Calu3 (cell line): ENCODE data around the gene CITED2. TPM values are rescaled to one million over a fixed set of nuclear protein-coding genes. Genes with fewer than 3 reads are reported as not detected.

Experiments used
- BruUV-seq: library from RNA; stranded (reverse); fragments of 400-500 nt; replicated peaks from 2 replicates; lab custom pipeline; 2021; lab: Mats Ljungman, UMichigan
- CTCF ChIA-PET: fragments of 300-600 bp; sonication (Branson Sonifier 250); formaldehyde crosslinking; loops from one replicate; lab custom pipeline; 2022; ENCODE audit warnings: antibody characterized with exemption; lab: Charles Lee
- DNase-seq: peaks from one replicate; pipeline ENCODE4 v3.0.0; 2022
- H3K27ac Mint-ChIP-seq: one replicate; pipeline ENCODE4 v1.8.0; 2022; ENCODE audit warnings: mixed read lengths; ENCODE audit not compliant: unreplicated experiment
- H3K27me3 Mint-ChIP-seq: one replicate; pipeline ENCODE4 v1.8.0; 2022; ENCODE audit warnings: mixed read lengths; ENCODE audit not compliant: unreplicated experiment
- H3K36me3 Mint-ChIP-seq: one replicate; pipeline ENCODE4 v1.8.0; 2022; ENCODE audit warnings: mild to moderate bottlenecking, moderate library complexity, mixed read lengths; ENCODE audit not compliant: insufficient read depth, unreplicated experiment
- H3K4me1 Mint-ChIP-seq: one replicate; pipeline ENCODE4 v1.8.0; 2022; ENCODE audit warnings: mild to moderate bottlenecking, low read depth, mixed read lengths; ENCODE audit not compliant: unreplicated experiment
- H3K4me3 Mint-ChIP-seq: one replicate; pipeline ENCODE4 v1.8.0; 2022; ENCODE audit warnings: mild to moderate bottlenecking, low read depth, moderate library complexity, mixed read lengths; ENCODE audit not compliant: unreplicated experiment
- H3K9me3 Mint-ChIP-seq: one replicate; pipeline ENCODE4 v1.8.0; 2022; ENCODE audit warnings: low read depth, mixed read lengths; ENCODE audit not compliant: unreplicated experiment
- CTCF ChIP-seq: fragments of 200-600 bp; IDR thresholded peaks from one replicate; pipeline ENCODE4 v1.8.0; 2022; ENCODE audit warnings: antibody characterized with exemption; ENCODE audit not compliant: unreplicated experiment
- intact Hi-C: fragments of 100-400 bp; cut with micrococcal nuclease; formaldehyde crosslinking; loops from one replicate; pipeline ENCODE4 v1.10.0; 2022; ENCODE audit not compliant: unreplicated experiment
- total RNA-seq: library from RNA; stranded (reverse); gene quantifications from 2 replicates; pipeline ENCODE4 v1.2.3, GENCODE V29; 2022

The CITED2 gene
- total RNA-seq, 1 experiment from 2014 or later, result 21.4 TPM

- CTCF ChIA-PET, result no interaction called here
- no peak for TF ChIP-seq CTCF
- Mint-ChIP-seq H3K36me3 (no peaks in the 10 kb centered on the region), H3K4me3 (no peak overlapping the region), H3K9me3 (no peaks in the 10 kb centered on the region), H3K27me3 (no peaks in the 10 kb centered on the region), H3K27ac (no peak overlapping the region), H3K4me1 (peaks cover 25% of the 10 kb centered on the region)
- BruUV-seq, result no TSS peak
- intact Hi-C loops, result no loop called here
- DNase-seq, result no peak
Measured at GRCh38 chr6:139381216-139381865, 6.9 kb upstream of the CITED2 start.

DNA sequence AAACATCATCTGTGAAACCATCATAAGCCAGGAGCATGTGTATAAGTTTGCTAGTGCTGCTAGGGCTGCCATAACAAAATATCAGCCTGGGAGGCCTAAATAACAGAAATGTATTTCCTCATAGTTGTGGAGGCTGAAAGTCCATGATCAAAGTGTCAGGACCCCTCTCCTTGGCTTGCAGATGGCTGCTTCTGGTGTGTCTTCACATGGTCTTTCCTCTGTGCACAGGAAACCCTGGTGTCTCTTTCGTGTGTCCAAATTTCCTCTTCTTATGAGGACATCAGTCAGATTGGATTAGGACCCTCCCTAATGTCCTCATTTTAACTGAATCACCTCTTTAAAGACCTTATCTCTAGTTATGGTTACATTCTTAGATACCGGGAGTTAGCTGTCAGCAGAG lies 6.2 kb upstream of the CITED2 start:
- Mint-ChIP-seq H3K9me3 (no peaks in the 10 kb centered on the region), H3K36me3 (peaks cover 4% of the 10 kb centered on the region), H3K4me1 (peaks cover 32% of the 10 kb centered on the region), H3K27ac (no peak overlapping the region), H3K27me3 (no peaks in the 10 kb centered on the region), H3K4me3 (no peak overlapping the region)
- BruUV-seq, result no TSS peak
- no peak for TF ChIP-seq CTCF
- intact Hi-C loops, result no loop called here
- CTCF ChIA-PET, result no interaction called here
- no peak for DNase-seq

DNA sequence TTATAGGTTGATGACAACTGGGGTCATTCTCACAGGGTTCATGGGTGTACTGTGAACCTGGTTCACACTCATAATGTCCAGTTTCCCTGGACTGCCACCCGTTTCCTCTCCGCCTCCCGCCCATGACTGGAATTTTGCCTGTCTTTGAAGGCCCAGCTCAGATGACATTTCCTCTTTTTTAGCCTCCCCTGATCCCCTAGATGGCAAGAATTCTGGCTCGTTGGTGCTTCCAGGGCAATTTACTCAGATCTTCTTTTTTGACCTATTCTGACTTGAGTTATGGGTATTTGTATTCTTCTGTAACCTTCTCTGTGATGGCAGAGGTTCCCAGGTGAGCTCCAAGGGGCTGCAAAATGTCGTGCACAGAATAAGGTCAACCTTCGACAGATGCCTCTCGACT lies 5.7 kb upstream of the CITED2 start:
- no peak overlapping the region for H3K4me3 Mint-ChIP-seq
- intact Hi-C loops, result no loop called here
- no peak for DNase-seq
- CTCF ChIA-PET, result no interaction called here
- H3K36me3 Mint-ChIP-seq, result peaks cover 9% of the 10 kb centered on the region
- BruUV-seq, result no TSS peak
- no peaks in the 10 kb centered on the region for H3K9me3 Mint-ChIP-seq
- no peak for TF ChIP-seq CTCF
- H3K27me3 Mint-ChIP-seq, result no peaks in the 10 kb centered on the region
- H3K27ac Mint-ChIP-seq, result no peak overlapping the region
- peaks cover 32% of the 10 kb centered on the region for H3K4me1 Mint-ChIP-seq

- peak; percentile 13 for DNase-seq
- BruUV-seq, result no TSS peak
- H3K27me3 Mint-ChIP-seq, result no peaks in the 10 kb centered on the region
- H3K36me3 Mint-ChIP-seq, result peaks cover 21% of the 10 kb centered on the region
- H3K9me3 Mint-ChIP-seq, result no peaks in the 10 kb centered on the region
- peaks cover 32% of the 10 kb centered on the region for H3K4me1 Mint-ChIP-seq
- no peak overlapping the region for H3K4me3 Mint-ChIP-seq
- TF ChIP-seq CTCF, result no peak
- intact Hi-C loops, result loop anchor here (10.0 kb wide), 3 partner anchors 156 to 506 kb away; no protein-coding TSS in a partner anchor
- no peak overlapping the region for H3K27ac Mint-ChIP-seq
- CTCF ChIA-PET, result no interaction called here
Measured at GRCh38 chr6:139378882-139379341, 4.5 kb upstream of the CITED2 start.
